ENCODE data around the gene EFEMP2. TPM values are rescaled to one million over a fixed set of nuclear protein-coding genes. Genes with fewer than 3 reads are reported as not detected.
A peak's percentile ranks its signal among the peaks of the same experiment; 100 is the strongest.

EFEMP2 gene
- total RNA-seq, 1 experiment from 2014 or later, result 26.2 TPM

GRCh38 chr11:65921033-65921555, 48.5 kb upstream of the EFEMP2 start:
- Mint-ChIP-seq H3K4me1 (peaks cover 11 to 21% of the 10 kb centered on the region in 2 experiments), H3K9me3 (no peaks in the 10 kb centered on the region), H3K27me3 (ENCODE audit: low read depth) (no peaks in the 10 kb centered on the region), H3K4me3 (peak overlapping the region in 1 of 2 experiments; percentile 84; a peak in 3 of 5 replicates), H3K36me3 (ENCODE audit: insufficient read depth in 1 of 3, low read depth in 3 of 3) (peaks cover 1 to 25% (median 23%) of the 10 kb centered on the region in 3 experiments; a peak in 6 of 7 replicates), H3K27ac (no peak overlapping the region)
- no peak overlapping the region for H2AK5ac ChIP-seq (ENCODE audit: insufficient read length, low read length)
- H2AFZ ChIP-seq (ENCODE audit: low read length), result no peak overlapping the region
- no peak overlapping the region for H2BK20ac ChIP-seq (ENCODE audit: low read depth, low read length, poor library complexity, severe bottlenecking)
- no peak for TF ChIP-seq CTCF (conservative IDR thresholded peaks at IDR 0.05)
- no peak overlapping the region for H2BK120ac ChIP-seq (ENCODE audit: low read depth, low read length, poor library complexity, severe bottlenecking)
- no peak overlapping the region for H3K23ac ChIP-seq (ENCODE audit: insufficient read length, low read depth, low read length)
- H4K8ac ChIP-seq (replicated peaks; ENCODE audit: insufficient read length, low read depth, low read length), result no peak overlapping the region
- no peaks in the 10 kb centered on the region for H3K27me3 ChIP-seq (ENCODE audit: insufficient read depth, low read length)
- no peak overlapping the region for H3K27ac ChIP-seq (ENCODE audit: insufficient read length, low read depth, low read length)
- no peaks in the 10 kb centered on the region for H3K79me2 ChIP-seq (ENCODE audit: insufficient read depth, low read length)
- no peak overlapping the region for H3K14ac ChIP-seq (ENCODE audit: insufficient read depth, low read length)
- no peak overlapping the region for H3K56ac ChIP-seq (ENCODE audit: insufficient read length, low read depth, low read length)
- no peak overlapping the region for H4K91ac ChIP-seq (ENCODE audit: insufficient read length, low read depth, low read length)
- H3K9ac ChIP-seq (ENCODE audit: extremely low read depth, insufficient read length, low read length), result no peak overlapping the region
- H4K5ac ChIP-seq (ENCODE audit: insufficient read length, low read depth, low read length), result no peak overlapping the region
- no peaks in the 10 kb centered on the region for H3K4me1 ChIP-seq (ENCODE audit: insufficient read depth, low read length)
- no peaks in the 10 kb centered on the region for H4K20me1 ChIP-seq (ENCODE audit: control insufficient read depth, insufficient read depth, insufficient read length)
- no peak overlapping the region for H2BK15ac ChIP-seq (ENCODE audit: low read depth, low read length)
- H2BK5ac ChIP-seq (ENCODE audit: insufficient read length, low read length), result no peak overlapping the region
- H3K23me2 ChIP-seq (ENCODE audit: insufficient read length, low read depth, low read length, poor library complexity, severe bottlenecking), result peaks cover 11% of the 10 kb centered on the region
- no peak overlapping the region for H3K4ac ChIP-seq (ENCODE audit: low read depth, low read length)
- no peak overlapping the region for H3K4me2 ChIP-seq (ENCODE audit: insufficient read depth, insufficient read length, low read length)
- H3K79me1 ChIP-seq (ENCODE audit: insufficient read depth, low read depth, low read length, poor library complexity, severe bottlenecking), result no peaks in the 10 kb centered on the region
- WGBS (ENCODE audit: extremely low coverage, insufficient read length, low lambda C conversion rate), result no CpG with 5 or more reads among the region's 12 CpGs
- no peak overlapping the region for H2BK12ac ChIP-seq (ENCODE audit: insufficient read length, low read depth, low read length)
- H3K9me3 ChIP-seq (ENCODE audit: control insufficient read depth, low read depth, low read length), result no peaks in the 10 kb centered on the region
- DNase-seq, result no peak
- H3K18ac ChIP-seq (ENCODE audit: insufficient read length, low read depth, low read length), result no peak overlapping the region
- no peak overlapping the region for H3T11ph ChIP-seq (ENCODE audit: low read length)

Data from H9 (cell line).